ENCODE data around the gene MRNIP. TPM values are rescaled to one million over a fixed set of nuclear protein-coding genes. Genes with fewer than 3 reads are reported as not detected.

Gene MRNIP
- total RNA-seq, 1 experiment from 2014 or later, result 20.2 TPM

GRCh38 chr5:179886190-179886911 lies 27.7 kb upstream of the MRNIP start:
- Histone ChIP-seq H3F3A (ENCODE audit: low read length, unreplicated experiment) (no peaks in the 10 kb centered on the region), H3K4me3 (ENCODE audit: low read length) (no peak overlapping the region), H3K27me3 (ENCODE audit: low read length) (no peaks in the 10 kb centered on the region), H3K9ac (ENCODE audit: low read length) (no peak overlapping the region), H3K4me2 (ENCODE audit: low read length) (no peak overlapping the region), H3K36me3 (ENCODE audit: low read depth, low read length) (peaks cover 38% of the 10 kb centered on the region), H2AFZ (ENCODE audit: low read length) (no peak overlapping the region), H3K9me3 (ENCODE audit: low read length) (no peaks in the 10 kb centered on the region), H3K27ac (ENCODE audit: low read length) (no peak overlapping the region), H3K9me2 (replicated peaks; ENCODE audit: low read length) (no peaks in the 10 kb centered on the region), H4K20me1 (ENCODE audit: low read length) (no peaks in the 10 kb centered on the region), H3K4me1 (ENCODE audit: insufficient read depth, low read length) (no peaks in the 10 kb centered on the region), H3K79me2 (ENCODE audit: low read length) (no peaks in the 10 kb centered on the region)
- ChIA-PET POLR2A (ENCODE audit: unreplicated experiment) (no interaction called here), CTCF (no interaction called here)
- DNase-seq (no peak), ATAC-seq (no peak)
- TF ChIP-seq EZH2phosphoT487 (IDR thresholded peaks at IDR 0.05; ENCODE audit: borderline replicate concordance, low read length), result no peak
- no peak for TF ChIP-seq CTCF (conservative IDR thresholded peaks at IDR 0.05; ENCODE audit: low read depth, low read length)
- no peak for TF ChIP-seq EZH2 (IDR thresholded peaks at IDR 0.05; ENCODE audit: low read length, unreplicated experiment)
- no TSS peak for BruUV-seq (replicated peaks)
- intact Hi-C loops (cut with micrococcal nuclease), result no loop called here

GRCh38 chr5:179885491-179886090 lies 27.0 kb upstream of the MRNIP start:
- Histone ChIP-seq H2AFZ (ENCODE audit: low read length) (no peak overlapping the region), H3K9ac (ENCODE audit: low read length) (no peak overlapping the region), H3K27ac (ENCODE audit: low read length) (no peak overlapping the region), H3K27me3 (ENCODE audit: low read length) (no peaks in the 10 kb centered on the region), H3K4me1 (ENCODE audit: insufficient read depth, low read length) (no peaks in the 10 kb centered on the region), H3K9me2 (replicated peaks; ENCODE audit: low read length) (no peaks in the 10 kb centered on the region), H3K4me3 (ENCODE audit: low read length) (no peak overlapping the region), H3K9me3 (ENCODE audit: low read length) (no peaks in the 10 kb centered on the region), H3K36me3 (ENCODE audit: low read depth, low read length) (peaks cover 38% of the 10 kb centered on the region), H4K20me1 (ENCODE audit: low read length) (no peaks in the 10 kb centered on the region), H3K4me2 (ENCODE audit: low read length) (no peak overlapping the region), H3K79me2 (ENCODE audit: low read length) (no peaks in the 10 kb centered on the region), H3F3A (ENCODE audit: low read length, unreplicated experiment) (no peaks in the 10 kb centered on the region)
- no peak for DNase-seq
- ChIA-PET POLR2A (ENCODE audit: unreplicated experiment) (no interaction called here), CTCF (no interaction called here)
- no peak for TF ChIP-seq CTCF (conservative IDR thresholded peaks at IDR 0.05; ENCODE audit: low read depth, low read length)
- no peak for TF ChIP-seq EZH2 (IDR thresholded peaks at IDR 0.05; ENCODE audit: low read length, unreplicated experiment)
- TF ChIP-seq EZH2phosphoT487 (IDR thresholded peaks at IDR 0.05; ENCODE audit: borderline replicate concordance, low read length), result no peak
- intact Hi-C loops (cut with micrococcal nuclease), result no loop called here
- no peak for ATAC-seq
- no TSS peak for BruUV-seq (replicated peaks)

- CTCF ChIA-PET, result no interaction called here
- no peak for TF ChIP-seq EZH2phosphoT487 (IDR thresholded peaks at IDR 0.05; ENCODE audit: borderline replicate concordance, low read length)
- TF ChIP-seq EZH2 (IDR thresholded peaks at IDR 0.05; ENCODE audit: low read length, unreplicated experiment), result no peak
- TF ChIP-seq CTCF (conservative IDR thresholded peaks at IDR 0.05; ENCODE audit: low read depth, low read length), result no peak
- BruUV-seq (replicated peaks), result no TSS peak
- H4K20me1 ChIP-seq (ENCODE audit: low read length), result no peaks in the 10 kb centered on the region
- no peaks in the 10 kb centered on the region for H3K79me2 ChIP-seq (ENCODE audit: low read length)
- no peaks in the 10 kb centered on the region for H3K9me3 ChIP-seq (ENCODE audit: low read length)
- peaks cover 38% of the 10 kb centered on the region for H3K36me3 ChIP-seq (ENCODE audit: low read depth, low read length)
- H3K27me3 ChIP-seq (ENCODE audit: low read length), result no peaks in the 10 kb centered on the region
- H3K4me2 ChIP-seq (ENCODE audit: low read length), result no peak overlapping the region
- POLR2A ChIA-PET (ENCODE audit: unreplicated experiment), result no interaction called here
- H3K4me1 ChIP-seq (ENCODE audit: insufficient read depth, low read length), result no peaks in the 10 kb centered on the region
- ATAC-seq (no peak), DNase-seq (no peak)
- H3K9me2 ChIP-seq (replicated peaks; ENCODE audit: low read length), result no peaks in the 10 kb centered on the region
- H3F3A ChIP-seq (ENCODE audit: low read length, unreplicated experiment), result no peaks in the 10 kb centered on the region
- H3K9ac ChIP-seq (ENCODE audit: low read length), result no peak overlapping the region
- H2AFZ ChIP-seq (ENCODE audit: low read length), result no peak overlapping the region
- no peak overlapping the region for H3K4me3 ChIP-seq (ENCODE audit: low read length)
- H3K27ac ChIP-seq (ENCODE audit: low read length), result no peak overlapping the region
- intact Hi-C loops (cut with micrococcal nuclease), result no loop called here
Measured at GRCh38 chr5:179883163-179883562, 24.5 kb upstream of the MRNIP start.
